GM12873 (cell line): ENCODE data around the gene WNK1.

Experiments used
- TF ChIP-seq, protein P1 (sequence below): IDR thresholded peaks from 2 replicates; pipeline ENCODE4 v1.5.1; 2012; ENCODE audit warnings: low read depth, mild to moderate bottlenecking, moderate library complexity, low read length, control low read depth; ENCODE audit not compliant: insufficient read depth; ENCODE audit errors: missing control alignments

The WNK1 gene

DNA sequence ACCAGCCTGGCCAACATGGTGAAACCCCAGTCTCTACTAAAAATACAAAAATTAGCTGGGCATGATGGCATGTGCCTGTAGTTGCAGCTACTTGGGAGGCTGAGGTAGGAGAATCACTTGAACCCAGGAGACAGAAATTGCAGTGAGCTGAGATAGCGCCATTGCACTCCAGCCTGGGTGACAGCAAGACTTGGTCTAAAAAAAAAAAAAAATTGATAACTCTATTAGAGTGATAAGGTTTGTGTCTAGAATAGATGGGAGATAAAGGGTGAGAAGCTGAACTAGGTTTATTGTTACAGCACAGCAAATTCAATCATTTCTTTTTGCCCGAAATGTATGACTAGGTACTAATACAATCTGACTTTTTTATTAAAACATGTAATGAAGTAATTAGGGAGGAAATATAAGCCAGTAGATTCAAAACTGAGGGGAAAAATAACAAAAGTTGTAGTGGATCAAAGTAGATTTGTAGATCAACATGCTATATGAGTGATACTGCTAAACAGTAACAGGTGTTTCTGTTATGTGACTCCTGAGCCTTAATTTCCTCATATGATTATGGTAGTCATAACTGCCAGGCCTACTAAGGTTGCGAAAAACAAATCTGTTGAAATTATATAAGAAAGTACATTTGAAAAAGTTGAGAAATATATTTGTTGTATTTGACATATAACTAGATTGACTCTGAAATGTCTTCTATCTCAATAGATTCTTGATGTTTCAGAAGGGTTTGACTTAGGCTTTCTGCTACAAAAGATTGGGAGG lies 83.6 kb downstream of the WNK1 start:
- TF ChIP-seq, protein P1, sequence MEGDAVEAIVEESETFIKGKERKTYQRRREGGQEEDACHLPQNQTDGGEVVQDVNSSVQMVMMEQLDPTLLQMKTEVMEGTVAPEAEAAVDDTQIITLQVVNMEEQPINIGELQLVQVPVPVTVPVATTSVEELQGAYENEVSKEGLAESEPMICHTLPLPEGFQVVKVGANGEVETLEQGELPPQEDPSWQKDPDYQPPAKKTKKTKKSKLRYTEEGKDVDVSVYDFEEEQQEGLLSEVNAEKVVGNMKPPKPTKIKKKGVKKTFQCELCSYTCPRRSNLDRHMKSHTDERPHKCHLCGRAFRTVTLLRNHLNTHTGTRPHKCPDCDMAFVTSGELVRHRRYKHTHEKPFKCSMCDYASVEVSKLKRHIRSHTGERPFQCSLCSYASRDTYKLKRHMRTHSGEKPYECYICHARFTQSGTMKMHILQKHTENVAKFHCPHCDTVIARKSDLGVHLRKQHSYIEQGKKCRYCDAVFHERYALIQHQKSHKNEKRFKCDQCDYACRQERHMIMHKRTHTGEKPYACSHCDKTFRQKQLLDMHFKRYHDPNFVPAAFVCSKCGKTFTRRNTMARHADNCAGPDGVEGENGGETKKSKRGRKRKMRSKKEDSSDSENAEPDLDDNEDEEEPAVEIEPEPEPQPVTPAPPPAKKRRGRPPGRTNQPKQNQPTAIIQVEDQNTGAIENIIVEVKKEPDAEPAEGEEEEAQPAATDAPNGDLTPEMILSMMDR, result no peak

DNA sequence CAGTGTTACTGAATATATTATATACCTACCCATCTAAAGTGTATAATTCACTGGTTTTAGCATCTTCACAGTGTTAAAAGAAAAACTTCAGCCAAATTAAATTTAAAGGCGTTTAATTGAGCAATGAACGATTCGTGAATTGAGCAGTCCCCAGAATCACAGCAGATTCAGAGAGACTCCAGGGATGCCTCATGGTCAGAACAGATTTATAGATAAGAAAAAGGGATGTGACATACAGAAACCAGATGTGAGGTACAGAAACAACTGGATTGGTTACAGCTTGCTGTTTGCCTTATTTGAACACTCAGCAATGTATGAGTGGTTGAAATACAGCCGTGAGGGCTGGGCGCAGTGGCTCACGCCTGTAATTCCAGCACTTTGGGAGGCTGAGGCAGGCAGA lies 84.6 kb downstream of the WNK1 start:
- TF ChIP-seq, protein P1, result no peak

DNA sequence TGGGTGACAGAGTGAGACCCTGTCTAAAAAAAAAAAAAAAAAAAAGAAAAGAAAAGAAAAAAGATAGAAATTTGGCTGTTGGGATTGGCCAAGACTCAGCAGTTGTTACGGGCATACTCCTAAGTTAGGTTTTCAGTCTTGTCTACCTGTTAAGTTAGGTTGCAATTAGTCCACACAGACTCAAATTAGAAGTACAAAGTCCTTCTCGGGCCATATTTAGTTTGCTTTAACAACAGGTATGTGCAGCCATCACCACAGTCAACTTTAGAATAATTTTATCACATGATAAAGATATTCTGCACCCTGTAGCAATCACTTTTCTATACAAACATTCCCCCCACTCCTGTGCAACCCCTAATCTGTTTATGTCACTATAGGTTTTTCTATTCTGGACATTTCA lies 85.2 kb downstream of the WNK1 start:
- TF ChIP-seq, protein P1, result no peak

DNA sequence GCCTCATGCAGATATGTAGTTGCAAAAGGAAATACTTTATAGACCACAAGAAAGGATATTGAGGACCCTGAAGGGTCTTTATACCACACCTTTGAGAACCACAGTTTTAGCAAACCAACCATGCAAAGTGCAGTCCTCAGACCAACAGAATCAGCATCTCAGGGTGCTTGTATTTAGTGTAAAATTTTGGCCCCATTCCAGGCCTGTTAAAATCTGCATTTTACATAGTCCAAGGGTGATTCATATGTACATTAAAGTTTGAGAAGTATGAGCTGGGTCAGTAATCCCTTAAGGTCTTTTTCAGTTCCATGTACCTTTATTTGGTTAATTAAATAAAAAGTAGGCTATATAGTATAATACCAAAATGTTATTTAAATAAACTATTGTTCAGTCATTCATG lies 91.2 kb downstream of the WNK1 start:
- TF ChIP-seq, protein P1, result no peak

DNA sequence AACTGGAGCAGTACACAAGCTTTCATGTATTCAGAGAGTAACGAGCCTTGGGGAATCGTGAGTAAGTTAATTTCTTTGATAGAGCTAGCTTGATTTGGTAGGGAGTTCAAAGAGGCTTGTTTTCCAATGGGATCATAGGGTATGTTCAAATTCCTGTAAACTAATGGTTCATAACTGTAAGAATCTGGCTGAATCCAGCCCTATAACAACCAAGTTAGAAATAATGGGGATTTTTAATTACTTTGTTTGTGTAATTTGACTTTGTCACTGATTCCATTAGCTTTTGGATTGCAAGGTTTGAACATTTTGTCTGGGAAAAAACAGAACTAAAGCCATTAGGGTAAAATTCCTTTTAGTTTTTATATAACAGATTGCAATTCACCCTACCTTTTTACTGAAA lies 94.0 kb downstream of the WNK1 start:
- TF ChIP-seq, protein P1, result no peak

DNA sequence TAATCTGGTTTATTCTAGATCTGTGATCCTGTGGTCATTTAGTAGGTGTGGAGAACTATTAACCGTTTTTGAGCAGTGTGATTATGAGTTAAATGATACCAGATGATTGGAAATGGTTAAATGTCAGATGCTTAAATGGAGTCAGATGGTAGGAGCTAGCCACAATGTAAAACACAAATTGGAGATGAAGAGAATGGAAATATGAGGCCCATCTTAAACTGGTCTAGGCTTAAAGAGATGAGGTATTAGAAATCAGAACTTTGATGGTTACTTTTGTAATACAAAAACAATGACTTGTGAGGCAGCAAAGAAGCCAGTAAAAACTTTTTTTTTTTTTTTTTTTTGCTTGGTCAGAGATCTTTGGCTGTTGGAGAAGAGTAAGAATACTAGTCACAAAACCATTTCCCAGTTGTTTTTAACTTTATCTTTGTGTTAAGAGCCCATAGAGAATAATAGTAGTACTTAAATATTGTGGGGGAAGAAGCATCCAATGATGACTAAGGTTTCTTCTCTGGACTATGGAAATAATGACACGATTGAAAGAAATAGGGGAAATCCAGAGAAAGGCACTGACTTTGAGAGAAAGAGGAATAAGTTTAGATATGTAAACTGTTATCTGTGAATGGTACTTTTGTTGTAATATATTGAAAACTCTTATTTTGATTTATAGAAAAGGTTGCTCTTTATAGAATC lies 95.9 kb downstream of the WNK1 start:
- TF ChIP-seq, protein P1, result no peak

DNA sequence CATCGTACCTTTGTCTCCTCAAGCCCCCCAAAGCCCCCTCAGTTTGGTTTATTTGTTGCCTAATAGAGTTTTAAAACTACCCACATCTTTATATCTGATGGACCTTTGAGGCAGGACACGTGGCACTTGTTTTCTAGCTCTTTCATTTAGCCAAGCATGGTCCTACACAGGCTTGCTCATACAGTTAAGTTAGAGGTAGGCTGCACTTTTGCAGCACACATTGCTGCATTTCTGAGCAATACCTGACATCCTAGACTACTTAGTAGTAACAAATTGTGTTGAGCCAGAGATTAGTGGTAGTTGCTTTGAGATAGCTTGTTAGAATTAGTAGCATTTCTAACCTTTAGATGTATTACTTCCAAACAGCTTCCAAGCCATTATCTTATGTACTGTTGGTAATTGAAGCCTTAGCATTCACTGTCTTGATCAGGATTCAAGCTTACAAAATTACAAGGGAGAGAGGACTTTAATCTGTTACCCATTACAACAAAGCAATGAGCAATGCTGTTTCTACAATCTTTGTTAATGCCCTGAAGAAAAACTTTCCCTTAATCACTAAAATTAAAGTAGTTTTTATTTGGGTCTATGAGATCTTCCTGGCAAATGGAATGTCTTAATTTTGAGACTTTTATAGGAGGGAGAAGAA lies 96.6 kb downstream of the WNK1 start:
- TF ChIP-seq, protein P1, result no peak
